Esophagus squamous epithelium (tissue), 5 donors: ENCODE data around the gene PRRG2. TPM values are rescaled to one million over a fixed set of nuclear protein-coding genes. Genes with fewer than 3 reads are reported as not detected.

Experiments
- DNase-seq: peaks from one replicate; lab custom pipeline; 2025; lab: John Stamatoyannopoulos, UW
- H3K27ac ChIP-seq, 4 donors: fragments of 200-600 bp; sonication (generic); one replicate each; pipeline ENCODE4 v1.5.1; 2016 to 2019; ENCODE audit warnings: mild to moderate bottlenecking in 1 of 4
- H3K27me3 ChIP-seq, 4 donors: fragments of 200-600 bp; sonication (generic); 1 replicate in 3 of 4; 2 replicates in 1 of 4; pipeline versions ENCODE4 v1.5.1 to v1.6.0; 2017 to 2021; ENCODE audit warnings: antibody characterized with exemption in 1 of 4
- H3K36me3 ChIP-seq, 3 donors: fragments of 200-600 bp; sonication (generic); one replicate each; pipeline ENCODE4 v1.5.1; 2016 to 2019
- H3K4me1 ChIP-seq, 3 donors: fragments of 200-600 bp; sonication (generic); one replicate each; pipeline ENCODE4 v1.5.1; 2017 to 2019
- H3K4me3 ChIP-seq, 4 donors: fragments of 200-600 bp; sonication (generic); 1 replicate in 3 of 4; 2 replicates in 1 of 4; pipeline ENCODE4 v1.5.1; 2016 to 2019; ENCODE audit warnings: mild to moderate bottlenecking in 2 of 4, moderate library complexity in 1 of 4
- H3K9me3 ChIP-seq, 3 donors: fragments of 200-600 bp; sonication (generic); one replicate each; pipeline ENCODE4 v1.5.1; 2016 to 2019
- POLR2A ChIP-seq, 4 donors: fragments of 450-650 bp; IDR thresholded peaks; one replicate each; pipeline ENCODE4 v1.6.1; 2017; ENCODE audit warnings: antibody characterized with exemption in 4 of 4, mild to moderate bottlenecking in 4 of 4, moderate library complexity in 3 of 4
- WGBS, 2 donors: methylation state at CpG; one replicate each; pipeline ENCODE4 v1.1.5; 2018; 5-methylcytosine and 5-hydroxymethylcytosine counted together
- intact Hi-C: fragments of 100-400 bp; cut with DNase I; formaldehyde crosslinking; loops from one replicate; pipeline ENCODE4 v1.15.0; 2022
- total RNA-seq, 4 donors: library from RNA; depleted of rRNA; stranded (reverse); fragments of >200 nt; gene quantifications; one replicate each; pipeline ENCODE4 v1.1.0, GENCODE V29; 2016
- TF ChIP-seq, protein P1 (sequence below), 6 experiments: fragments of 450-650 bp in 4 of 6; fragments of 200-600 bp in 2 of 6; sonication (generic) in 2 of 6; IDR thresholded peaks; one replicate each; pipeline ENCODE4 v1.5.1; 2016 to 2019; ENCODE audit warnings: antibody characterized with exemption in 6 of 6, mild to moderate bottlenecking in 4 of 6, moderate library complexity in 4 of 6
- donor health status: DM: yes; HTN: yes; CAD: no.

PRRG2 gene
- total RNA-seq, 4 donors from 2014 or later, result 7.7 to 19.8 (median 8.8) TPM

- Histone ChIP-seq H3K27ac (peak overlapping the region in 1 of 4 donors; percentile 9), H3K9me3 (no peaks in the 10 kb centered on the region), H3K4me1 (peaks cover 15 to 47% (median 21%) of the 10 kb centered on the region in 3 donors), H3K36me3 (peaks cover 40 to 64% (median 43%) of the 10 kb centered on the region in 3 donors), H3K4me3 (no peak overlapping the region), H3K27me3 (no peaks in the 10 kb centered on the region)
- TF ChIP-seq, protein P1, sequence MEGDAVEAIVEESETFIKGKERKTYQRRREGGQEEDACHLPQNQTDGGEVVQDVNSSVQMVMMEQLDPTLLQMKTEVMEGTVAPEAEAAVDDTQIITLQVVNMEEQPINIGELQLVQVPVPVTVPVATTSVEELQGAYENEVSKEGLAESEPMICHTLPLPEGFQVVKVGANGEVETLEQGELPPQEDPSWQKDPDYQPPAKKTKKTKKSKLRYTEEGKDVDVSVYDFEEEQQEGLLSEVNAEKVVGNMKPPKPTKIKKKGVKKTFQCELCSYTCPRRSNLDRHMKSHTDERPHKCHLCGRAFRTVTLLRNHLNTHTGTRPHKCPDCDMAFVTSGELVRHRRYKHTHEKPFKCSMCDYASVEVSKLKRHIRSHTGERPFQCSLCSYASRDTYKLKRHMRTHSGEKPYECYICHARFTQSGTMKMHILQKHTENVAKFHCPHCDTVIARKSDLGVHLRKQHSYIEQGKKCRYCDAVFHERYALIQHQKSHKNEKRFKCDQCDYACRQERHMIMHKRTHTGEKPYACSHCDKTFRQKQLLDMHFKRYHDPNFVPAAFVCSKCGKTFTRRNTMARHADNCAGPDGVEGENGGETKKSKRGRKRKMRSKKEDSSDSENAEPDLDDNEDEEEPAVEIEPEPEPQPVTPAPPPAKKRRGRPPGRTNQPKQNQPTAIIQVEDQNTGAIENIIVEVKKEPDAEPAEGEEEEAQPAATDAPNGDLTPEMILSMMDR (IDR thresholded peaks at IDR 0.05), result no peak
- no peak for TF ChIP-seq POLR2A (IDR thresholded peaks at IDR 0.05)
- WGBS, 2 donors, result 97 to 99% methylated on average over 8 to 16 of the region's 35 CpGs
- intact Hi-C loops, result no loop called here
- no peak for DNase-seq
Measured at GRCh38 chr19:49594993-49595818, 14.1 kb downstream of the PRRG2 start.

DNA sequence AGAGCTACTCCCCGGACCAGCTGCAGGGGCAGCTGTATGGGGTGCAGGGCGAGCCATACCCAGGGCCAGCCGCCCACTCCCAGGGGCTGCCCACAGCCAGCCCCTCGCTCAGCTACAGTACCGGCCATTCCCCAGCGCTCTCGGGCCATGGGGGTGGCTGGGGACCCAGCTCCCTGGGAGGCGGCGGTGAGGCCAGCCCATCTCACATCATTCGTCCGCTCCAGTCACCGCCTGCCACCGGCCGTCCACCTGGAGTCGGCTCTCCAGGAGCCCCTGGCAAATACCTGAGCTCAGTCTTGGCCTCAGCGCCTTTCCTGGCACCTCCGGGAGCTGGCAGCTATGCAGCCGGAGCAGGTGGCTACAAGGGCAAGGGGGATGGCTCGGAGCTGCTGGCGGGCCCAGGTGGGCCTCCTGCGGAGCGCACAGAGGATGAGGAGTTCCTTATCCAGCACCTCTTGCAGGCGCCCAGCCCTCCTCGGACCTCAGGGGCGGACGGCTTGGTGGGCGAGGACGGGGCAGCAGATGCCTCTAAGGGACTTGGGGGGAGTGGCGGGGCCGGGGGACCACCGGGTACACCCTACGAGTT, 14.8 kb downstream of the PRRG2 start:
- Histone ChIP-seq H3K4me3 (no peak overlapping the region), H3K27ac (no peak overlapping the region), H3K9me3 (no peaks in the 10 kb centered on the region), H3K27me3 (no peaks in the 10 kb centered on the region), H3K36me3 (peaks cover 40 to 71% (median 44%) of the 10 kb centered on the region in 3 donors), H3K4me1 (peaks cover 15 to 41% (median 21%) of the 10 kb centered on the region in 3 donors)
- intact Hi-C loops, result no loop called here
- 100% methylated on average over 3 to 6 of the region's 32 CpGs for WGBS, 2 donors
- TF ChIP-seq, protein P1 (IDR thresholded peaks at IDR 0.05), result no peak
- TF ChIP-seq POLR2A (IDR thresholded peaks at IDR 0.05), result no peak
- DNase-seq, result no peak

DNA sequence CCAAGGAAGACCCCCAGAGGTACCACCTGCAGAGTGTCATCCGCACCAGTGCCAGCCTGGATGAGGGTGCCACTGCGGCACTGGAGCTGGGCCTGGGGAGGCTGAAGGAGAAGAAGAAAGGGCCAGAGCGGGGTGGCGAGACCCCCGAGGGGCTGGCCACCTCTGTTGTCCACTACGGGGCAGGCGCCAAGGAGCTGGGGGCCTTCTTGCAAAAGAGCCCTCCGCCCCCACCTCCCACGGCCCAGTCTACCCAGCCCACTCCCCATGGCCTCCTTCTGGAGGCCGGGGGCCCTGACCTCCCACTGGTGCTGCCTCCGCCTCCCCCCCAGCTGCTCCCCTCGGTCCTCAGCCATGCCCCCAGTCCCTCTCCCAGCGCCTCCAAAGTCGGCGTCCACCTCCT, 15.3 kb downstream of the PRRG2 start:
- peaks cover 44 to 76% (median 49%) of the 10 kb centered on the region in 3 donors for H3K36me3 ChIP-seq
- H3K27ac ChIP-seq, result no peak overlapping the region
- TF ChIP-seq, protein P1 (IDR thresholded peaks at IDR 0.05), result no peak
- no peak for DNase-seq
- intact Hi-C loops, result no loop called here
- peaks cover 15 to 41% (median 21%) of the 10 kb centered on the region in 3 donors for H3K4me1 ChIP-seq
- no peaks in the 10 kb centered on the region for H3K27me3 ChIP-seq
- no peaks in the 10 kb centered on the region for H3K9me3 ChIP-seq
- WGBS, 2 donors, result 90 to 93% methylated on average over 10 to 11 of the region's 15 CpGs
- no peak overlapping the region for H3K4me3 ChIP-seq

- DNase-seq, result no peak
- 96 to 97% methylated on average over 5 to 15 of the region's 65 CpGs for WGBS, 2 donors
- no peaks in the 10 kb centered on the region for H3K27me3 ChIP-seq
- H3K27ac ChIP-seq, result no peak overlapping the region
- no peaks in the 10 kb centered on the region for H3K9me3 ChIP-seq
- no peak for TF ChIP-seq POLR2A (IDR thresholded peaks at IDR 0.05)
- TF ChIP-seq, protein P1 (IDR thresholded peaks at IDR 0.05), result no peak
- H3K4me1 ChIP-seq, result peaks cover 15 to 36% (median 19%) of the 10 kb centered on the region in 3 donors
- H3K4me3 ChIP-seq, result no peak overlapping the region
- intact Hi-C loops, result no loop called here
- peaks cover 49 to 83% (median 56%) of the 10 kb centered on the region in 3 donors for H3K36me3 ChIP-seq
Measured at GRCh38 chr19:49596954-49597702, 16.0 kb downstream of the PRRG2 start.
